GM19397 (cell line): ENCODE measurements around the gene AFTPH.

Experiments
- ATAC-seq: cut with Tn5 transposase; IDR thresholded peaks from one replicate; pipeline ENCODE4 v1.9.1; 2021; ENCODE audit warnings: mild to moderate bottlenecking, moderate library complexity; ENCODE audit not compliant: unreplicated experiment

Gene AFTPH

GRCh38 chr2:64538764-64539433 lies 14.8 kb downstream of the AFTPH start:
- peak; percentile 41 for ATAC-seq

GRCh38 chr2:64540615-64541014 lies 16.5 kb downstream of the AFTPH start:
- ATAC-seq, result no peak

GRCh38 chr2:64541547-64541946 lies 17.4 kb downstream of the AFTPH start:
- ATAC-seq, result no peak

GRCh38 chr2:64542071-64543007 lies 18.2 kb downstream of the AFTPH start:
- ATAC-seq, result no peak

- ATAC-seq, result no peak
Observed at GRCh38 chr2:64543008-64543697, 19.0 kb downstream of the AFTPH start.

- no peak for ATAC-seq
Observed at GRCh38 chr2:64548761-64549160, 24.6 kb downstream of the AFTPH start.

- ATAC-seq, result no peak
Observed at GRCh38 chr2:64550042-64550441, 25.9 kb downstream of the AFTPH start.

GRCh38 chr2:64551851-64552250 lies 27.7 kb downstream of the AFTPH start:
- no peak for ATAC-seq

- no peak for ATAC-seq
Observed at GRCh38 chr2:64554117-64554516, 30.0 kb downstream of the AFTPH start.

GRCh38 chr2:64558445-64559081 lies 34.4 kb downstream of the AFTPH start:
- no peak for ATAC-seq

- no peak for ATAC-seq
Observed at GRCh38 chr2:64562148-64562784, 38.1 kb downstream of the AFTPH start.

GRCh38 chr2:64563436-64563938 lies 39.4 kb downstream of the AFTPH start:
- ATAC-seq, result no peak

GRCh38 chr2:64565949-64566710 lies 42.0 kb downstream of the AFTPH start:
- no peak for ATAC-seq

- no peak for ATAC-seq
Observed at GRCh38 chr2:64567473-64567872, 43.3 kb downstream of the AFTPH start.

- no peak for ATAC-seq
Observed at GRCh38 chr2:64568836-64569235, 44.7 kb downstream of the AFTPH start.

GRCh38 chr2:64574871-64575270 lies 50.7 kb downstream of the AFTPH start:
- ATAC-seq, result no peak

- ATAC-seq, result no peak
Observed at GRCh38 chr2:64581018-64581417, 56.9 kb downstream of the AFTPH start.

- no peak for ATAC-seq
Observed at GRCh38 chr2:64581777-64582539, 57.8 kb downstream of the AFTPH start.

- ATAC-seq, result peak; percentile 79
Observed at GRCh38 chr2:64582774-64583340, 58.7 kb downstream of the AFTPH start.
